Stomach (tissue), 4 donors: Measurements from ENCODE around the gene LOC128125822.

Experiments used
- CTCF ChIP-seq, 7 experiments: fragments of 450-650 bp in 4 of 7; fragments of 200-600 bp in 3 of 7; sonication (generic) in 3 of 7; IDR thresholded peaks; one replicate each; pipeline ENCODE4 v1.5.1; 2016 to 2019; ENCODE audit warnings: antibody characterized with exemption in 7 of 7, control low read depth in 2 of 7, mild to moderate bottlenecking in 1 of 7
- EP300 ChIP-seq: sonication (generic); formaldehyde crosslinking; IDR thresholded peaks from one replicate; pipeline ENCODE4 v1.6.1; 2017; ENCODE audit warnings: antibody characterized with exemption
- POLR2AphosphoS5 ChIP-seq, 3 donors: sonication (generic); formaldehyde crosslinking; IDR thresholded peaks; one replicate each; pipeline ENCODE4 v1.6.1; 2016; ENCODE audit warnings: antibody characterized with exemption in 3 of 3

GRCh38 chr6:63565058-63565726, 7.1 kb upstream of the LOC128125822 start:
- no peak for TF ChIP-seq CTCF (IDR thresholded peaks at IDR 0.05)
- TF ChIP-seq EP300, result no peak
- TF ChIP-seq POLR2AphosphoS5 (IDR thresholded peaks at IDR 0.05), result no peak
